HepG2 (cell line): ENCODE data around the gene TNNI3. TPM values are rescaled to one million over a fixed set of nuclear protein-coding genes. Genes with fewer than 3 reads are reported as not detected.

ENCODE experiments used
- ATAC-seq: fragments of 200-7000 bp; cut with Tn5 transposase; 3 replicates; pipeline ENCODE4 v1.9.1; 2020; ENCODE audit warnings: mild to moderate bottlenecking, moderate library complexity
- BruUV-seq: library from RNA; stranded (reverse); fragments of 400-500 nt; replicated peaks from 2 replicates; lab custom pipeline; 2021; lab: Mats Ljungman, UMichigan
- CTCF ChIA-PET: fragments of 300-600 bp; formaldehyde crosslinking; extraction: SDS; loops from one replicate; lab custom pipeline; 2021; ENCODE audit warnings: low total read pairs, inconsistent platforms, low intra/inter-chr PET ratio; lab: Yijun Ruan, JAX
- POLR2A ChIA-PET: fragments of 350-600 bp; sonication (Branson Sonifier 250); formaldehyde crosslinking; loops from one replicate; lab custom pipeline; 2020; ENCODE audit warnings: antibody characterized with exemption, inconsistent platforms; lab: Yijun Ruan, JAX
- DNase-seq: peaks from one replicate; pipeline ENCODE4 v3.0.0-alpha.2; 2015; ENCODE audit warnings: low spot score
- FAIRE-seq: peaks from 3 replicates; lab custom pipeline; 2011; peaks lifted over from hg19 to GRCh38; lab: Jason Lieb, UNC
- H2AFZ ChIP-seq: one replicate; pipeline ENCODE4 v1.6.1; 2011; ENCODE audit warnings: low read length, inconsistent platforms
- H3K27ac ChIP-seq: fragments of 300-600 bp; 3 replicates; pipeline ENCODE4 v1.8.0; 2011; ENCODE audit warnings: mixed run types, mild to moderate bottlenecking, mixed read lengths, low read length, inconsistent platforms; ENCODE audit not compliant: insufficient read depth; ENCODE audit errors: extremely low read length
- H3K27me3 ChIP-seq, 2 experiments: fragments of 200-600 bp in 1 of 2; 2 replicates in 1 of 2; 3 replicates in 1 of 2; pipeline versions ENCODE4 v1.6.0 to v1.8.0; 2011; ENCODE audit warnings: low read length in 2 of 2, mild to moderate bottlenecking in 2 of 2, moderate library complexity in 2 of 2, inconsistent platforms in 1 of 2; ENCODE audit not compliant: insufficient read depth in 2 of 2, control insufficient read depth in 1 of 2
- H3K36me3 ChIP-seq, 2 experiments: fragments of 200-600 bp in 1 of 2; replicated peaks in 1 of 2; 2 replicates in 1 of 2; 3 replicates in 1 of 2; pipeline versions ENCODE4 v1.5.1 to v1.8.0; 2011; ENCODE audit warnings: low read length in 2 of 2, inconsistent platforms in 1 of 2; ENCODE audit not compliant: insufficient read depth in 2 of 2, control insufficient read depth in 1 of 2
- H3K4me1 ChIP-seq: 2 replicates; pipeline ENCODE4 v1.5.1; 2012; ENCODE audit warnings: low read length, inconsistent platforms; ENCODE audit not compliant: insufficient read depth
- H3K4me2 ChIP-seq: 2 replicates; pipeline ENCODE4 v1.6.0; 2011; ENCODE audit warnings: low read depth, low read length, inconsistent platforms
- H3K4me3 ChIP-seq, 3 experiments: fragments of 200-600 bp in 1 of 3; sonication (generic), shearing (Covaris generic) in 1 of 3; replicated peaks in 1 of 3; 2 replicates each; pipeline ENCODE4 v1.5.1; 2011 to 2016; ENCODE audit warnings: low read length in 3 of 3, inconsistent platforms in 2 of 3, low read depth in 2 of 3, mild to moderate bottlenecking in 2 of 3, control low read depth in 1 of 3, mixed read lengths in 1 of 3; ENCODE audit not compliant: insufficient read depth in 1 of 3
- H3K79me2 ChIP-seq: one replicate; pipeline ENCODE4 v1.6.1; 2011; ENCODE audit warnings: low read length, inconsistent platforms; ENCODE audit not compliant: insufficient read depth
- H3K9ac ChIP-seq: 2 replicates; pipeline ENCODE4 v1.6.0; 2011; ENCODE audit warnings: mild to moderate bottlenecking, low read depth, low read length, inconsistent platforms; ENCODE audit not compliant: insufficient read depth
- H3K9me3 ChIP-seq: 2 replicates; pipeline ENCODE4 v1.5.1; 2012; ENCODE audit warnings: mild to moderate bottlenecking, low read length
- H4K20me1 ChIP-seq: 2 replicates; pipeline ENCODE4 v1.6.0; 2011; ENCODE audit warnings: inconsistent platforms, mild to moderate bottlenecking, low read length, moderate library complexity; ENCODE audit not compliant: insufficient read depth
- ARNT2 ChIP-seq: sonication (generic); formaldehyde crosslinking; IDR thresholded peaks from 2 replicates; pipeline ENCODE4 v1.8.0; 2022; ENCODE audit warnings: mild to moderate bottlenecking, low read depth, missing genetic modification reagents, moderate library complexity
- BHLHE40 ChIP-seq: IDR thresholded peaks from 2 replicates; pipeline ENCODE4 v1.6.1; 2011; ENCODE audit warnings: low read length, improper control_type of control experiment
- RFX1 ChIP-seq: fragments of 450-650 bp; IDR thresholded peaks from 2 replicates; pipeline ENCODE4 v1.6.1; 2017
- RFX3 ChIP-seq: IDR thresholded peaks from 2 replicates; pipeline ENCODE4 v1.6.1; 2016; ENCODE audit warnings: missing biosample characterization, missing genetic modification reagents
- ZFP82 ChIP-seq: sonication (generic); formaldehyde crosslinking; IDR thresholded peaks from 2 replicates; pipeline ENCODE4 v1.5.1; 2020; ENCODE audit warnings: mild to moderate bottlenecking, missing genetic modification reagents, borderline replicate concordance
- WGBS: methylation state at CpG from one replicate; pipeline ENCODE4 v1.1.6; 2017; ENCODE audit warnings: low lambda C conversion rate; 5-methylcytosine and 5-hydroxymethylcytosine counted together
- in situ Hi-C: cut with HindIII; loops from 2 replicates; pipeline ENCODE4 v1.10.0; 2017; ENCODE audit warnings: low pct_unique_long_range_greater_than_20kb; ENCODE audit not compliant: extremely low pct_ligation_motif_present
- intact Hi-C: fragments of 100-400 bp; cut with micrococcal nuclease; formaldehyde crosslinking; loops from one replicate; pipeline ENCODE4 v1.10.0; 2022; ENCODE audit not compliant: unreplicated experiment
- polyA plus RNA-seq, 8 experiments: library from polyadenylated mRNA; depleted of rRNA in 3 of 8; stranded (reverse) in 7 of 8; unstranded in 1 of 8; fragments of >200 nt; fragmentation: Illumina TruSeq in 4 of 8; extraction: Trizol in 4 of 8; gene quantifications; 2 replicates each; pipeline versions ENCODE4 v1.2.1 to v1.2.3, GENCODE V29; 2011 to 2016; ENCODE audit warnings: low read depth in 4 of 8, missing spikeins in 1 of 8, mixed read lengths in 1 of 8; ENCODE audit not compliant: insufficient read depth in 1 of 8
- total RNA-seq, 5 experiments: library from RNA; depleted of rRNA; stranded (reverse); fragments of >200 nt; fragmentation: Illumina TruSeq; extraction: Trizol; gene quantifications; 2 replicates each; pipeline ENCODE4 v1.2.3, GENCODE V29; 2016; ENCODE audit warnings: low read depth in 1 of 5
- TF ChIP-seq, protein P1 (sequence below): sonication (generic); formaldehyde crosslinking; IDR thresholded peaks from 2 replicates; pipeline ENCODE4 v1.4.0; 2020; ENCODE audit warnings: missing genetic modification reagents
- TF ChIP-seq, protein P2 (sequence below): sonication (generic); formaldehyde crosslinking; IDR thresholded peaks from 2 replicates; pipeline ENCODE4 v1.5.0; 2020; ENCODE audit warnings: missing genetic modification reagents

Gene TNNI3
- total and polyA plus RNA-seq, 2 of the 13 experiments (the other 11 are each of a cell fraction or from before 2014, with no cell fraction given): 3.5 to 3.7 TPM

GRCh38 chr19:55113570-55114039 is 43.9 kb downstream of the TNNI3 start:
- DNase-seq: peak; percentile 38
- H3K4me2 ChIP-seq: no peak overlapping the region
- WGBS: 63% methylated on average over 11 of the region's 12 CpGs

GRCh38 chr19:55112777-55113569 is 44.6 kb downstream of the TNNI3 start:
- no peak for DNase-seq
- H3K9me3 ChIP-seq: no peaks in the 10 kb centered on the region
- ChIA-PET POLR2A (no interaction called here), CTCF (no interaction called here)
- in situ Hi-C loops: no loop called here
- peaks cover 32% of the 10 kb centered on the region for H3K79me2 ChIP-seq
- peaks cover 5 to 7% of the 10 kb centered on the region in 2 experiments; a peak in 4 of 5 replicates for H3K36me3 ChIP-seq
- TF ChIP-seq ARNT2 (CRISPR knock-in tag): no peak
- TF ChIP-seq, protein P1, sequence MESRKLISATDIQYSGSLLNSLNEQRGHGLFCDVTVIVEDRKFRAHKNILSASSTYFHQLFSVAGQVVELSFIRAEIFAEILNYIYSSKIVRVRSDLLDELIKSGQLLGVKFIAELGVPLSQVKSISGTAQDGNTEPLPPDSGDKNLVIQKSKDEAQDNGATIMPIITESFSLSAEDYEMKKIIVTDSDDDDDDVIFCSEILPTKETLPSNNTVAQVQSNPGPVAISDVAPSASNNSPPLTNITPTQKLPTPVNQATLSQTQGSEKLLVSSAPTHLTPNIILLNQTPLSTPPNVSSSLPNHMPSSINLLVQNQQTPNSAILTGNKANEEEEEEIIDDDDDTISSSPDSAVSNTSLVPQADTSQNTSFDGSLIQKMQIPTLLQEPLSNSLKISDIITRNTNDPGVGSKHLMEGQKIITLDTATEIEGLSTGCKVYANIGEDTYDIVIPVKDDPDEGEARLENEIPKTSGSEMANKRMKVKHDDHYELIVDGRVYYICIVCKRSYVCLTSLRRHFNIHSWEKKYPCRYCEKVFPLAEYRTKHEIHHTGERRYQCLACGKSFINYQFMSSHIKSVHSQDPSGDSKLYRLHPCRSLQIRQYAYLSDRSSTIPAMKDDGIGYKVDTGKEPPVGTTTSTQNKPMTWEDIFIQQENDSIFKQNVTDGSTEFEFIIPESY (CRISPR knock-in tag): peak; percentile 13; the same call in 1 of the 2 replicates
- no peak overlapping the region for H3K4me3 ChIP-seq
- no peak overlapping the region for H3K27ac ChIP-seq
- peaks cover 14% of the 10 kb centered on the region for H4K20me1 ChIP-seq
- peaks cover 25% of the 10 kb centered on the region for H3K4me1 ChIP-seq
- BruUV-seq: no TSS peak
- WGBS: 100% methylated on average over 6 of the region's 23 CpGs
- no peak overlapping the region for H2AFZ ChIP-seq
- no peak for FAIRE-seq
- H3K27me3 ChIP-seq: no peaks in the 10 kb centered on the region
- H3K9ac ChIP-seq: 0 out of 2 replicates have a peak overlapping the region, but pooled peaks have one; percentile 29
- ATAC-seq: no peak
- no peak overlapping the region for H3K4me2 ChIP-seq
- intact Hi-C loops: no loop called here

More at GRCh38 chr19:55113570-55114039, 43.9 kb downstream of the TNNI3 start:
- intact Hi-C loops (no loop called here), in situ Hi-C loops (no loop called here)
- Histone ChIP-seq H2AFZ (no peak overlapping the region), H3K36me3 (peaks cover 5 to 7% of the 10 kb centered on the region in 2 experiments; a peak in 4 of 5 replicates), H3K27me3 (no peaks in the 10 kb centered on the region), H3K27ac (no peak overlapping the region), H4K20me1 (peaks cover 14% of the 10 kb centered on the region), H3K4me1 (peaks cover 30% of the 10 kb centered on the region), H3K4me3 (no peak overlapping the region), H3K79me2 (peaks cover 32% of the 10 kb centered on the region), H3K9ac (0 out of 2 replicates have a peak overlapping the region, but pooled peaks have one; percentile 29), H3K9me3 (no peaks in the 10 kb centered on the region)
- BruUV-seq: no TSS peak
- no peak for FAIRE-seq
- no peak for ATAC-seq
- CTCF ChIA-PET: no interaction called here
- TF ChIP-seq, protein P2, sequence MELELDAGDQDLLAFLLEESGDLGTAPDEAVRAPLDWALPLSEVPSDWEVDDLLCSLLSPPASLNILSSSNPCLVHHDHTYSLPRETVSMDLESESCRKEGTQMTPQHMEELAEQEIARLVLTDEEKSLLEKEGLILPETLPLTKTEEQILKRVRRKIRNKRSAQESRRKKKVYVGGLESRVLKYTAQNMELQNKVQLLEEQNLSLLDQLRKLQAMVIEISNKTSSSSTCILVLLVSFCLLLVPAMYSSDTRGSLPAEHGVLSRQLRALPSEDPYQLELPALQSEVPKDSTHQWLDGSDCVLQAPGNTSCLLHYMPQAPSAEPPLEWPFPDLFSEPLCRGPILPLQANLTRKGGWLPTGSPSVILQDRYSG (CRISPR knock-in tag): no peak
- TF ChIP-seq RFX3 (CRISPR knock-in tag) (peak; percentile 69), BHLHE40 (peak; percentile 74), RFX1 (peak; percentile 74), ZFP82 (CRISPR knock-in tag) (no peak)
- POLR2A ChIA-PET: no interaction called here
